ENCODE results near the gene ZNF775.

ZNF775 gene

DNA sequence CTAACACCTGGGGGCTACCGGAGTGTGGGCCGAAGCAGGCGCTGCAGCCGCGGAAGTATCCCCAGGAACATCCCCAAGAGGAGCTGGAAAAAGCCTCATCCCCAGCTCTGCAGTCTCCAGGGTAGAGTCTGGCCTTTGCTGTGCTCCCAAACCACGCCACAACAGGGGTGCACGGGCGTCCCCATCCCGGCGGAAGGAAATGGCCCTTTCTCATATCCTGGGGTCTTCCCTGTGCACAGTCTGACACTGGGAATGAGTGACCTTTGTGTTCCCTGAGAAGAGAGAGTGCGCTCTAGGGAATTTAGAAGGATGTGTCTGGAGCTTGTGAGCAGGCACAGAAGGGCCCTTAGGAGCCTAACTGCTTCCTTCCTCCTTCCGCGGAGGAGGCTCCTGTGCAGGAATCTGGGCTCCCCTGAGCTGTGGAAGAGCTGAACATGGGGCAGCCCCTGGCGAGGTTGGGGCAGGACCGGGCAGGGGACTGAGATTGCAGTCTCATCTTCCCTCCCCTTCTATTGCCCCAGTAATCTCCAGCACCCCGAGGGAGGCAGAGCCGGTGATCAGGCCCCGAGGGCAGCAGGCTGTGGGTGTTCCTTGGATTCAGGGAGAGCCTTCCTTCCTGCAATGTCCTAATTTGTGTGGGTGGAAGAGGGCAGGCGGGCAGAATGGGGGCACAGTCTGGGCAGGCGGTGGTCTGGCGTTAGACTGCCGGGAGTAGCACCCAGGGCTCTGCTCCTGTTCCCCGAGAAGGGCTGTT is 9.2 kb upstream of the ZNF775 start:
- DNase-seq, result no peak

DNA sequence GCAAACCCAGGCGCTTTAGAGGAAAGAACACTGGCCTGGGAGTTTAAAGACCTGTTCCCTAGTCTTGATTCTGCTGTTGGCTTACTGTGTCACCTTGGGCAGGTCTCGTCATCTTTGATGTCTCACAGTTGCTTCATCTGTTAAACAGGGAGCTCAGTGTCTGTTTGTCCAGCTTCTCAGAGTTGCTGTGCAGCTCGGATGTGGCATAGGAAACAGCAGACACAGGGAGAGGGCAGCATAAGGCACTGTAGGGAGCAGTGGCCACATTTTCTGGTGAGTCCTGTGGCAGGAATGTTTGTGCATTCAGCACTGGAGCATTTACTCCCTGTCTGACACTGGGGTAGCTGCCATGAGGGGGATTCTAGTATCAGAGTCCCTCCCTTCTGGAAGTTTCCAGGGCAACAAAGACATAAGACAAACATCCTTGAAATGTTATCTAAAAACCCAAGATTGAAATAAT is 8.5 kb upstream of the ZNF775 start:
- DNase-seq, result no peak

DNA sequence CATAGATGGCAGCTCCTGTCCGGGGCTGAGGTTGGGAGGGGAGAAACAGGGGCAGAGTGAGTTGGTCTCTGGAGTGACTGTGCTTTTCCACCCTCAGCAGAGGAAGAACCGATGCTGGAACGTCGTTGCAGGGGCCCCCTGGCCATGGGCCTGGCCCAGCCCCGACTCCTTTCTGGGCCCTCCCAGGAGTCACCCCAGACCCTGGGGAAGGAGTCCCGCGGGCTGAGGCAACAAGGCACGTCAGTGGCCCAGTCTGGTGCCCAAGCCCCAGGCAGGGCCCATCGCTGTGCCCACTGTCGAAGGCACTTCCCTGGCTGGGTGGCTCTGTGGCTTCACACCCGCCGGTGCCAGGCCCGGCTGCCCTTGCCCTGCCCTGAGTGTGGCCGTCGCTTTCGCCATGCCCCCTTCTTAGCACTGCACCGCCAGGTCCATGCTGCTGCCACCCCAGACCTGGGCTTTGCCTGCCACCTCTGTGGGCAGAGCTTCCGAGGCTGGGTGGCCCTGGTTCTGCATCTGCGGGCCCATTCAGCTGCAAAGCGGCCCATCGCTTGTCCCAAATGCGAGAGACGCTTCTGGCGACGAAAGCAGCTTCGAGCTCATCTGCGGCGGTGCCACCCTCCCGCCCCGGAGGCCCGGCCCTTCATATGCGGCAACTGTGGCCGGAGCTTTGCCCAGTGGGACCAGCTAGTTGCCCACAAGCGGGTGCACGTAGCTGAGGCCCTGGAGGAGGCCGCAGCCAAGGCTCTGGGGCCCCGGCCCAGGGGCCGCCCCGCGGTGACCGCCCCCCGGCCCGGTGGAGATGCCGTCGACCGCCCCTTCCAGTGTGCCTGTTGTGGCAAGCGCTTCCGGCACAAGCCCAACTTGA is 7.8 kb upstream of the ZNF775 start:
- no peak for DNase-seq

DNA sequence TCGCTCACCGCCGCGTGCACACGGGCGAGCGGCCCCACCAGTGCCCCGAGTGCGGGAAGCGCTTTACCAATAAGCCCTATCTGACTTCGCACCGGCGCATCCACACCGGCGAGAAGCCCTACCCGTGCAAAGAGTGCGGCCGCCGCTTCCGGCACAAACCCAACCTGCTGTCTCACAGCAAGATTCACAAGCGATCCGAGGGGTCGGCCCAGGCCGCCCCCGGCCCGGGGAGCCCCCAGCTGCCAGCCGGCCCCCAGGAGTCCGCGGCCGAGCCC is 7.2 kb upstream of the ZNF775 start:
- no peak for DNase-seq

DNA sequence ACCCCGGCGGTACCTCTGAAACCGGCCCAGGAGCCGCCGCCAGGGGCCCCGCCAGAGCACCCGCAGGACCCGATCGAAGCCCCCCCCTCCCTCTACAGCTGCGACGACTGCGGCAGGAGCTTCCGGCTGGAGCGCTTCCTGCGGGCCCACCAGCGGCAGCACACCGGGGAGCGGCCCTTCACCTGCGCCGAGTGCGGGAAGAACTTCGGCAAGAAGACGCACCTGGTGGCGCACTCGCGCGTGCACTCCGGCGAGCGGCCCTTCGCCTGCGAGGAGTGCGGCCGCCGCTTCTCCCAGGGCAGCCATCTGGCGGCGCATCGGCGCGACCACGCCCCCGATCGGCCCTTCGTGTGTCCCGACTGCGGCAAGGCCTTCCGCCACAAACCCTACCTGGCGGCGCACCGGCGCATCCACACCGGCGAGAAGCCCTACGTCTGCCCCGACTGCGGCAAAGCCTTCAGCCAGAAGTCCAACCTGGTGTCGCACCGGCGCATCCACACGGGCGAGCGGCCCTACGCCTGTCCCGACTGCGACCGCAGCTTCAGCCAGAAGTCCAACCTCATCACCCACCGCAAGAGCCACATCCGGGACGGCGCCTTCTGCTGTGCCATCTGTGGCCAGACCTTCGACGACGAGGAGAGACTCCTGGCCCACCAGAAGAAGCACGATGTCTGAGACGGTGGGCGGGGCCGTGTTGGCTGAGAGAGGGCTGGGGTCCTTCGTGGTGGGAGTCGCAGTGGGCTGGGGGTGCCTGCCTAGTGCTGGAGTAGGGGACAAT is 6.7 kb upstream of the ZNF775 start:
- no peak for DNase-seq

DNA sequence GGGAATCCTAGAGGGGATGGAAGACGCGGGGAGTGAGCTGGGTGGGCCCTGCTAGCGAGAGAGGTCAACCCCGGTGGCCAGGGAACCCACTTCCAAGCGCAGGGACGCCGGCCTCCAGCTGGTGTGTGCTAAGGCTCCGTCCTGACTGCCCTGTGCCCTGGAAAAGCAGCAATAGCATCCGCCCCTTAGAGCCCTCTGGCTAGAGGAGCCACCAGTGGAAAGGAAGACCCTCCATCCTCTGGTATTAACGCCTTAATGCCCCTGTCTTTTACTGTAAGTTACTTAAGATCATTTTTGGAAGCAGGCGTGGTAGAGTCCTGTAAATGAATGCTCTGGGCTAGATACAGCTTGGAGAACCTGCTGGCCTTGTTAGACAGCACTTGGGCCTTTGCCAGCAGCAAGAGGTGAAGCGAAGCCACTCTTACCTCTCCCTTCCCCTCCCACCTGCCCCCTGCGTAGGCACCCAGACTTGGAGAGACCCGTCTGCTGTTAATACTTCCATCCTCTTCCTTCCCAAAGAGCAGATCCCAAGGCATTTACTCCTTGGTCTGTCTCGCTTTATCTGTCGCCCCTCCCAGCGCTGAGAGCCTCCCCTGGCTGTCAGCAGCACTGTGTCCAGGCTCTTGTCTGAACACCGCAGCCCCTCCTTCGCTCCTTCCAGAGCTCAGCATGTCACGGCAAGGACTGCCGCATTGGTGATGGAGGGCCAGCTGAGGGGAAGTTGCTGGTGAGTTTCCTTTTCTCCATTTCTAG is 5.9 kb upstream of the ZNF775 start:
- no peak for DNase-seq

DNA sequence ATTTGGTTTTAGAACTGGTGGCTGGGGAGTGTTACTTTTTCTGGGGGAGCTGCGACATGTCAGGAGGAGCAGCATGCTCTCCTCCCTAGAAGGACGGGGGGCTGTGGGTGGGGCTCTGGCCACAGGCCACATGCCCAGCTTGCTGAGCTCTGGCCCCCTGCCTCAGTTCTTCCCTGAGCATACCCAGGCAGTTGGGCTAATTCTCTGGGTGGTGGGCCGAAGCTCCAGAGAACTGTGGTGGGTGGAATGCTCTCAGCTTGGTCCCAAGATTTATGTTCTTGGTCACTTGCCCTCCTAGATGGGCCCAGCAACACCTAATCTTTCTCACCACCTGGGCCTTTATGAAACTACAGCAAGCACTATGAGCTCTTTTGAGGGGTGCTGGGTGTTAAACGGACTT is 5.1 kb upstream of the ZNF775 start:
- DNase-seq, result no peak

DNA sequence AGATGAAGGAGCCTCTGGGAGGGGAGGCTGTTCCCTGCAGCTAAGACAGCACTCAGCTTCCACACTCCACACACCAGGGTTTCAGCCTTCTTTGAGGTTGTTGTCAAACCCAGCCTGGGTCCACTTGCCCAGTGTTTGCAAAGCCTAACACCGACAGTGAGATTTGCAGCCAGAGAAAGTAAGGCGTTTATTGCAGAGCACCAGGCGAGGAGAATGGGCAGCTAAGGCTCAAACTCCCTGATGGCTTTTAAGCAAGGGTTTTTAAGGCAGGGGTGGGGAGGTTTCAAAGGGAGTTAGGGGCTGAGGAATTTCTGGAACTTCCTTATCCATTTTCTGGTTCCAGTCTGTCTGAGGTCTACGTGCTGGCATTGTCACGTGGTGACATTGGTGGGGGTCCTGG is 4.7 kb upstream of the ZNF775 start:
- DNase-seq, result no peak

DNA sequence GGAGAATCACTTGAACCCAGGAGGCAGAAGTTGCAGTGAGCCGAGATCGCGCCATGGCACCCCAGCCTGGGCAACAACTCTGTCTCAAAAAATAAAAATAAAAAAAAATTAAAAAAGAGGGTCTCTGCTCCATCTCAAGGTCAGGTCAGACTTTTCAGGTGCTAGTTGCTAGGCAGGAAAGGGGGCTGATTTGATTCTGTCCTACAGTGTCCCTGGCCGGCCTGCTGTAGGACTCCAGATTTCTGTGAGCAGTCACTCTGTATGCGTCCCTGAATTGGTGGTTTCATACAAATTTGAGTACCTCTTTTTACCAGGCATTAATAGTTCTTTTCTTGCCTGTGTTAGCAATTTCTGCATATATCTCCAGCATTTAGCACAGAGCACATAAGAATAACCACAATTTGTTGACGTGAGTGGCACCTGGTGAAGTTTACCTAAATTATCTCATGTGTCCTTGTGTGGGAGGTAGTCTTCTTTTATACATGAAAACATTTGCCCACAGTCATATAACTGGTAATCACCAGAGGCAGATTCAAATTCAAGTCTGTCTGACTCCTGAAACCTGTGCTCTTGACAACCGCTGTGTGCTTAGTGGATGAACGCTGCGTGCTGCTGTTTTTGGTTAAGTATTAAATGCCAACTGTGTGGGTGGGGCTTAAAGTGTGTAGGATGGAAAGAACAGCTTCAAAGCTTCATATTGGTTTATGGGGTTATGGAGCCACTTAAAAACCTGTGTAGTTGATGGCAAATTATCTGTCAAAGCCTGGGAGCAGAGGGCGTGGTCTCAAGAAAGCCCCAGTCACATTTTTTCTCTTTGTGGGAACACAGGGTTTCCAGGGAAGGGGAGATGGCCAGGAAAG is 3.2 kb upstream of the ZNF775 start:
- no peak for DNase-seq

DNA sequence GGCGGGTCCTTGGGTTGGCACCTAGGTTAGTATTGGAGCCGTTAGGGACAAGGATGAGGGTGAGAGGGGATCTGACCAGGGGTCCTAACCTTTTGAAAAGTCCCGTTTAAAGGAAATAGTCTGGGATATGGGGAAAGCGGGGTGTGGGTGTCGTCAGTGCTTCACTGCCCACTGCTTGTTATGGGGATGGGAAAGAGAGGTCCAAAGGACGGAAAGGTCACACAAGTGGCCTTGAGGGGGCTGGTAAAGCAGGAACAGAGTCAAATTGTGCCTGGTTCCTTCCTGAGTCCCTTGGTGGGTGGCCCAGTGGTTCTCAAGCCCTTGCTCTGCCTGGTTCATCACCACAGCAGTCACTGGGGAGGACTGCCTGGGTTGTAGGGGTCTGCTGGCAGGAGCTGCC is 2.6 kb upstream of the ZNF775 start:
- no peak for DNase-seq

DNA sequence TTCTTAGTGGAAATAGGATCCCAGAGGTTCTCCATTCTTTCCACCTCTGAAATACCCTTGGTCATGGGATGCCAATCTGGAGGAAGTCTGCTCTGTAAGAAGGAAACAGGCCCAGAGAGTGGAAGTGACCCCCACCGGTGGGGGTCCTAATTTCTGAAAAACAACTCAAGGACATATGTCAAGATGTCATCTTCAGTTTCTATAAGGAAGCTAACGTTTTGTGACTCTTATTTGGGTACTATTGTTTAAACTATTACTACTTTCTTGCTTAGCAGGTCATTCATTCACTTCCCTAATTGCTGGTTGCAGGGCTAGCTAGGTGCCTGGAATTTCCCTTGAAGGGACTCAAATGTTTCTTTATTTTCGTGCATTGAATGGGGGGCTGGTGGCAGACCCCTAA is 1.9 kb upstream of the ZNF775 start:
- no peak for DNase-seq

DNA sequence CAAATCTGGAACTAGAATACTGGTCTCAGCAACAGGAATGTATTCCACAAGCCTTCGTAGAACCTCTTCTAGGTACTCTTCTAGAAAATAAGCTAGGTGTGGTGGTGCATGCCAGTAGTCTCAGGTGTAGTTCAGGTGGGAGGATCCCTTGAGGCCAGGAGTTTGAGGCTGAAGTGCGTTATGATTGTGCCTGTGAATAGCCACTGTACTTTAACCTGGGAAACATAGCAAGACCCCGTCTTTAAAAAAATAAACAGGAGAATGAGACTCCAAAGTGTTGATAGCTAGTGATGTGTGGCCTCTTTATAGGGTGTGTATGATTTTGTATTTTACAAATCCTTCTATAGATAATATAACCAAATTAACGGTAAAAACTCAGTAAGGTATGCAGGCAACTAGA is 1.5 kb upstream of the ZNF775 start:
- no peak for DNase-seq

DNA sequence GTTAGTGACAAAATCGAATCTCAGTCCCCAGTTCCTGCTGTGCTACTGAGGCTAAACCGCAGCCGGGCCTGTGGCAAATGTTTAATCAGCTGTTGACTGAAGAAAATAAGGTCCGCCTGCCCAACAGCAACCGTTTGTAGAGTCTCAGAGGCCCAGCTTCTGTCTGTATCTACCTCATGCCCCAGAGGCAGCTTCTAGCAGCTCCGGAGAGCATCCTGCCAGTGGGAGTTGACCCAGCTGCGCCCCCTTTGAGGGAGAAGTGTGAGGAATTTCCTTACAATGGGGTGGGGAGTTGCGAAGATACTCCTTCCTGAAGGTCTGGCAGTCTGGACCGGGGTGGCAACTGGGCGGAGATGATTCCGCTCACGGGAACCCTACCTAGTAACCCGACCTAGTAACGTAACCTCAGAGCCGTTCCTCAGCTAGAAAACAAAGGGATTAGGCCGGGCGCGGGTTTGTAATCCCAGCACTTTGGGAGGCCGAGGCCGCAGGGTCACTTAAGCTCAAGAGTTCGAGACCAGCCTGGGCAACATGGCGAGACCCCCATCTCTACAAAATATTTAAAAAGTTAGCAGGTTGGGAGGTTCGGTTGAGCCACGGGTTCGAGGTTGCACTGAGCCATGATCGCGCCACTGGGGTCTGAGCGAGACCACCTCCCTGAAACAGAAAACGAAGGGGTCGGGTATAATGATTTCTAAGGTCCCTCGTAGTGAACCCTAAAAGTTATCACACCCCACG is 846 bp upstream of the ZNF775 start:
- no peak for DNase-seq

DNA sequence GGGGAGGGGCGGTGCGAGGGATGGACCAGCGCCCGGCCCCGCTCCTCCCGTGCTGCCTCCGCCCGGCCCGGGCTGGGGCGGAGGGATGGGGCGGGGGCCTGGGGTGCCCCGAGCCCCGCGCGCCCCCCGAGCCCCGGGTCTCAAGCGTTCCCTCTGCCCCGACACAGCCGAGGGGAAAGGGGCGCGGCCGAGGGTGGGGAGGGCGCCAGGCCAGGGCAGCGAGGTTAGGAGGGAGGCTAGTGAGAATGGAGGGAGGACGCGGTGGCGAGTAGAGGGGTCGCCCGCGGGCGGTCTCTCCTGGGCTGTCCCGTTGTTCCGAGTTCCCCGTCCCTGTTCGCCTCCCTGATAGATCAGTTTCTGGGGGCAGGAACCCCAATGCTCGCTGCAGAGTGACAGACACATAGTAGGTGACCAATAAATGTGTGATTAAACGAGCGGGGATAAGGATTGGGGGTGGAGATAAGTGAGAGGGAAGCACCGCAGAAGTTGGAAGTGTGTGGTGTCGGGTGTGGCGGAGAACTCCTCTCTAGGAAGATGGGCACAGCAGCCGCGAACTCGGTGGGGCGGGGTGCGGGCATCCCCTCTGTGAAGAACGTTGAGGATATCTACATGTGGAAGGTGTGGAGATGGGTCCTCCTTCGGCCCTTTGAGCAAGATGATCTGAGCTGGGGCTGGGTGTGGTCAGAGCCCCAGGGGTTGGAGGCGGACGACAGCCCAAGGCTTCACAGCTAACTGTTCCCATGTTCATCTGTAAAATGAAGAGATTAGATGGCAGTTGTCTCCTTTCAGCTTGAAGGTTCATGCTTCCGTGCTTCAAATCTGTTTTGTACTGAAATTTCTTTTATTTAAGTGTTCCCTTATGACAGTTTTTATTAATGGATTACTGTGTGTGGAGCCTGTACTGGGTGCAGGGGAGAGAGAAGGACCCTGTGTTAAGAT is 580 bp downstream of the ZNF775 start:
- DNase-seq, result no peak

DNA sequence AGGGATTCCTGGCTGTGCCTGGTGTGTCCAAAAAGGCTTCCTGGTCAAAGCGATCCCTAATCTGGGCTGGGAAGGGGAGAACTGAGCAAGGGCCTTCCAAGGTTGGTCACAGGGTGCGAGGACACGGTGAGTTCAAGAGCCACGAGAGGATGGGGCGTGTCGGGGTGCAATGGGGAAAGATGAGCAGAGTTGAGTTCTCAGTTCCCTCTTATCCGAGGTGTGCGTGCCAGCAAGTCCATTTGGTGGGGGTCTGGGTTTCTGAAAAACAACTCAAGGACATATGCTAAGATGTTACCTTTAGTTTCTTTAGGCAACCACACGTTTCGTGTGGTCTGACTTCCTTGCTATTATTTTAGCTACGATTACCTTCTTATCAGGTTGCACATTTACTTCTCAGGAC is 1.3 kb downstream of the ZNF775 start:
- no peak for DNase-seq

DNA sequence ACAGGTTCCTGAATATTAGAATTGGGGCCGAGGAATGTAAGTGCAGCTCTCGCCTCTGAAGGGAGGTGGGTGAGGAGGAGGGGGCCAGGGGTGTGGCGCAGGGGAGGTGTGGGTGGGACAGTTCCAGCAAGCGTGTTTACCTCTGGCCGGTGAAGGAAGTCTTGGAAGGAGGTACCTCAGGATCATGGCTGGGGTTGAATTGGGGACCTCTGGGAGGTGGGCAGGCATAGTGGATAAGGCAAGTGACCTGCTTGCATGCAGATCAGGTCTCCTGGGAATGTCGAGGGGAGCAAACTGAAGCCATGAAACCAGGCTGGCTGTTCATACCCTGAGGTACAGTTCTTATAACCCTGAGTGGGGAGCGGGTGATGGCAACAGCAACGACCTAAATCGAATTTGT is 2.0 kb downstream of the ZNF775 start:
- DNase-seq, result no peak

DNA sequence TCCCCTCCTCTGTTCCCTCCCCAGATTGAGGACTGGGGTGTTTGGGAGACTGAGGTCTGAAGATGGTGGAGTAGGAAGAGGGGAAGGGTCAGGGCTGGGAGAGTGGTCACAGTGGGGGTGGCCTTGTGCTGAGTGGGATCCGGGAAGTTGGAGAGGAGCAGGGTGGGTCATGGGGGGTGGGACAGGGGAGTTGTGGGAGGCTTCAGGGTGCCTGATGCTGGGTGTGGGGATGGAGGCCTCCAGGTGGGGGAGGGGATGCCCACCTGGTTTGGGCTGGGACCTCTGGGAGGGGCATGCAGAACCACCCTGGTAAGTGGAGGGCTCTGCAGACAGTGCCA is 2.6 kb downstream of the ZNF775 start:
- no peak for DNase-seq

DNA sequence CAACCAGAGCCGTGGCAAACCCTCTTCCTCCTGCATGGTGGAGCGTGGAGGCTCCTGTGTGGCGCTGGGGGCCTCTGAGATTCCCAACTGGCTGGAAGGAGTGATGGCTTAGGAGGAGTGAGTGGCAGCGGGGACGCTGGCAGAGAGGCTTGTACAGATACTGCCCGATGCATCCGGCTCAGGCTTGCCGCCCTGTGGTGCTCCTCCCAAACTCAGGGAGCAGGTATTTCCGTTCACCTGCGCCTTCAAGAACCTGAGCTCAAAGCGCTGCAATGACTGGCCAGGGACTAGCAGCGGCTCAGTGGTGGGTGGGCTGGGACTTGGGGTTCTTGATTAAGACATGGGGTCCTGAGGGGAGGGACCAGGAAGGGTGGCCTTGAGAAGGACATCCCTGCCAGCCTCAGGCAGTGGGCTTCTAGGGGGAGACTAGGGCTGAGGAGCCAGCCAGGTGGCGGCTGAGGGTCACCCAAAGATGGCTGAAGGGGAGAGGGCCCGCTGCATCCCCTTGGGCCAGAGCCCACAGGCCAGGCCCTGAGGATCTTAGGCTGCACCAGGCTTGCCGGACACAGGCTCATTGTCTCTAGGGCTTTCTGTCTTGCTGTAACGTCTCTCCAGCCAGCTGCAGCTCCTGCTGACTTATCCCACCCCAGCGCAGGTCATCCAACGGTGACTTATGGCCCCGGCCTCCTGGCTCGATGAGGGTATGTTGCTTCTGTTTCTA is 3.2 kb downstream of the ZNF775 start:
- no peak for DNase-seq

DNA sequence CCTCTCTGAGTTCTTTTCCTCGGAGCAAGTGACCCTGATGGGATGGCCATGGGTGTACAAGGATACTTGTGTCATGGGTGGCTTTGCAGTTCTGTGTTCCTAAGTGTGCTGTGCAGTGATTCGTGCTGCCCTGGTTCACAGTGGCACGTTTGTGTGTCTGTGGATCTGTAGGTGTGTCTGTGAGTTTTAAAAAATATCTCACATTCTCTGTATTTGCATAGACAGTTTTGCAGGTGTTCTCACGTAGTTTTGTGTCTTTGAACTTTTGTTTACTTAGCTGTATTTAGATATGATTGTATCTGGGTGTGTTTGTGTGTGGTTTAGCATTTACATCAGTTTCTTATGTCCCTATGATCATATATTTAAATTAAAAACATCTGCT is 3.7 kb downstream of the ZNF775 start:
- DNase-seq, result no peak
